OCI-LY7 (cell line): ENCODE results near the gene UHRF2.

Source experiments
- EZH2phosphoT487 ChIP-seq: fragments of 200-600 bp; sonication (generic); IDR thresholded peaks from 2 replicates; pipeline ENCODE4 v1.6.1; 2018; ENCODE audit warnings: low read depth, borderline replicate concordance, mild to moderate bottlenecking, mixed run types, antibody characterized with exemption, low read length, moderate library complexity, mixed read lengths
- TF ChIP-seq, protein P1 (sequence below): fragments of 200-600 bp; sonication (generic); conservative IDR thresholded peaks from 2 replicates; pipeline ENCODE4 v1.5.1; 2014; ENCODE audit warnings: mild to moderate bottlenecking, antibody characterized with exemption, low read length, moderate library complexity, mixed read lengths

DNA sequence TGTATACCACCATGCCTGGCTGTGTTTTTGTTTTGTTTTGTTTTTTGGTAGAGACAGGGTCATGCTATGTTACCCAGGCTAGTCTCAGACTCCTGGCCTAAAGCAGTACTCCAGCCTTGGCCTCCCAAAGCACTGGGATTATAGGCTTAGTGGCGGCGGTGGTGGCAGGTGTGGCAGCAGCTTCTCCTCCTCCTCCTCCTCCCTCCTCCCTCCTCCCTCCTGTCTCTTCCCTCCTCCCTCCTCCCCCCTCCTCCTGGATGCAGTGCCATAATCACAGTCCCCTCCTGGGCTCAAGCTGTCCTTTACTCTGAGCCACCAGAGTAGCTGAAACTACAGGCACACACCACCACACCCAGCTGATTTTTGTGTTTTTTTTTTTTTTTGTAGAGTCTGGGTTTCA is 71.2 kb downstream of the UHRF2 start:
- TF ChIP-seq, protein P1, sequence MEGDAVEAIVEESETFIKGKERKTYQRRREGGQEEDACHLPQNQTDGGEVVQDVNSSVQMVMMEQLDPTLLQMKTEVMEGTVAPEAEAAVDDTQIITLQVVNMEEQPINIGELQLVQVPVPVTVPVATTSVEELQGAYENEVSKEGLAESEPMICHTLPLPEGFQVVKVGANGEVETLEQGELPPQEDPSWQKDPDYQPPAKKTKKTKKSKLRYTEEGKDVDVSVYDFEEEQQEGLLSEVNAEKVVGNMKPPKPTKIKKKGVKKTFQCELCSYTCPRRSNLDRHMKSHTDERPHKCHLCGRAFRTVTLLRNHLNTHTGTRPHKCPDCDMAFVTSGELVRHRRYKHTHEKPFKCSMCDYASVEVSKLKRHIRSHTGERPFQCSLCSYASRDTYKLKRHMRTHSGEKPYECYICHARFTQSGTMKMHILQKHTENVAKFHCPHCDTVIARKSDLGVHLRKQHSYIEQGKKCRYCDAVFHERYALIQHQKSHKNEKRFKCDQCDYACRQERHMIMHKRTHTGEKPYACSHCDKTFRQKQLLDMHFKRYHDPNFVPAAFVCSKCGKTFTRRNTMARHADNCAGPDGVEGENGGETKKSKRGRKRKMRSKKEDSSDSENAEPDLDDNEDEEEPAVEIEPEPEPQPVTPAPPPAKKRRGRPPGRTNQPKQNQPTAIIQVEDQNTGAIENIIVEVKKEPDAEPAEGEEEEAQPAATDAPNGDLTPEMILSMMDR: no peak
- TF ChIP-seq EZH2phosphoT487: no peak
